ENCODE results near the gene DUSP28.
"Not testable (repeated sequence)": the region's sequence is repeated elsewhere in the genome, so short reads cannot be mapped to it uniquely, and the experiment has no call there.

The DUSP28 gene

GRCh38 chr2:240514631-240515030 is 45.5 kb upstream of the DUSP28 start:
- TF ChIP-seq CTCF (IDR thresholded peaks at IDR 0.05; ENCODE audit: low read depth, low read length, missing control alignments): no peak
- in situ Hi-C loops (cut with HindIII; ENCODE audit: low sequenced_read_pairs): no loop called here
- no peak overlapping the region for H3K4me3 ChIP-seq (ENCODE audit: low read depth, low read length)
- DNase-seq (ENCODE audit: low read depth): no peak

GRCh38 chr2:240517342-240517741 is 42.8 kb upstream of the DUSP28 start:
- in situ Hi-C loops (cut with HindIII; ENCODE audit: low sequenced_read_pairs): no loop called here
- no peak overlapping the region for H3K4me3 ChIP-seq (ENCODE audit: low read depth, low read length)
- no peak for TF ChIP-seq CTCF (IDR thresholded peaks at IDR 0.05; ENCODE audit: low read depth, low read length, missing control alignments)
- no peak for DNase-seq (ENCODE audit: low read depth)

DNA sequence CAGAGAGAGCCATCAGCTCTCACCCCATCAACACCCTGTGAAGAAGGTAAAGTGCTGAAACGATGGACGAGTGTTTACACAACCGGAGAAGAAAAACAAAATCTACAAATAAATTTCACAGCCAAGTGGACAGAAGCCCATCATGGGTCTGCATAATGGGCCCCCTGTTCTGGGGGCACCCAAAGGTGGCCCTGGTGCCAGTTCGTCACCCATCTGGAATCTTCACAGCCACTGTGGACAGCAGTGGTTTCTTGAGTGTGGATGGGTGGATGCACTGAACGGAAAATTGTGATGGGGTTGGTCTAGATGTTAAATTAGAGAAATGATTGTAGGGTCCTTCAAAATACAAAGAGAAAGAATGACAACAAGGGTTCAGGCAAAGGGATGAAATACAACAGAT is 41.2 kb upstream of the DUSP28 start:
- no peak overlapping the region for H3K4me3 ChIP-seq (ENCODE audit: low read depth, low read length)
- DNase-seq (ENCODE audit: low read depth): no peak
- TF ChIP-seq CTCF (IDR thresholded peaks at IDR 0.05; ENCODE audit: low read depth, low read length, missing control alignments): no peak
- in situ Hi-C loops (cut with HindIII; ENCODE audit: low sequenced_read_pairs): no loop called here

- in situ Hi-C loops (cut with HindIII; ENCODE audit: low sequenced_read_pairs): no loop called here
- no peak overlapping the region for H3K4me3 ChIP-seq (ENCODE audit: low read depth, low read length)
- DNase-seq (ENCODE audit: low read depth): no peak
- no peak for TF ChIP-seq CTCF (IDR thresholded peaks at IDR 0.05; ENCODE audit: low read depth, low read length, missing control alignments)
These were observed 40.6 kb upstream of the DUSP28 start for GRCh38 chr2:240519396-240520129.

- H3K4me3 ChIP-seq (ENCODE audit: low read depth, low read length): no peak overlapping the region
- in situ Hi-C loops (cut with HindIII; ENCODE audit: low sequenced_read_pairs): no loop called here
These were observed 39.8 kb upstream of the DUSP28 start for GRCh38 chr2:240520130-240520973.

DNA sequence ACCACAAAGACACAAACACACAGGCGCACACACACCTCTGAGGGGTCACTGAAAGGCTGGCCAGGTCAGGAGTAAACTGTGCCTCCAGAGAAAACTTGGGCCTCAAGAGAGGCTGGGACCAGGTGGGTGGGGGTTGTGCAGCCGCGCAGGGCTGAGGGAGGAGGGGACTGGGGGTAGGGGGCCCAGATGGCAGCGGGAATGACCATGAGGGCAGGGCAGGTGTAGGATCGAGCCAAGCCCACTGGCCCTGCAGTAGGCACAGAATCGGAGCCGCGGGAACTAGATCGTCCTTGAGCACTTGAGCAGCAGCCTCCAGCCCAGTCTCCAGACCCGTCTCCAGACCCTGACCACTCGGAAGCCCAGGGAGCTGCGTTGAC is 39.2 kb upstream of the DUSP28 start:
- H3K4me3 ChIP-seq (ENCODE audit: low read depth, low read length): no peak overlapping the region
- no peak for DNase-seq (ENCODE audit: low read depth)
- TF ChIP-seq CTCF (IDR thresholded peaks at IDR 0.05; ENCODE audit: low read depth, low read length, missing control alignments): no peak
- in situ Hi-C loops (cut with HindIII; ENCODE audit: low sequenced_read_pairs): no loop called here

More at GRCh38 chr2:240520130-240520973, 39.8 kb upstream of the DUSP28 start:
- no peak for DNase-seq (ENCODE audit: low read depth)
- no peak for TF ChIP-seq CTCF (IDR thresholded peaks at IDR 0.05; ENCODE audit: low read depth, low read length, missing control alignments)

GRCh38 chr2:240521885-240522284 is 38.3 kb upstream of the DUSP28 start:
- H3K4me3 ChIP-seq (ENCODE audit: low read depth, low read length); in situ Hi-C loops (cut with HindIII; ENCODE audit: low sequenced_read_pairs); DNase-seq (ENCODE audit: low read depth): not testable (repeated sequence)
